ENCODE results near the gene IQSEC1.

DNA sequence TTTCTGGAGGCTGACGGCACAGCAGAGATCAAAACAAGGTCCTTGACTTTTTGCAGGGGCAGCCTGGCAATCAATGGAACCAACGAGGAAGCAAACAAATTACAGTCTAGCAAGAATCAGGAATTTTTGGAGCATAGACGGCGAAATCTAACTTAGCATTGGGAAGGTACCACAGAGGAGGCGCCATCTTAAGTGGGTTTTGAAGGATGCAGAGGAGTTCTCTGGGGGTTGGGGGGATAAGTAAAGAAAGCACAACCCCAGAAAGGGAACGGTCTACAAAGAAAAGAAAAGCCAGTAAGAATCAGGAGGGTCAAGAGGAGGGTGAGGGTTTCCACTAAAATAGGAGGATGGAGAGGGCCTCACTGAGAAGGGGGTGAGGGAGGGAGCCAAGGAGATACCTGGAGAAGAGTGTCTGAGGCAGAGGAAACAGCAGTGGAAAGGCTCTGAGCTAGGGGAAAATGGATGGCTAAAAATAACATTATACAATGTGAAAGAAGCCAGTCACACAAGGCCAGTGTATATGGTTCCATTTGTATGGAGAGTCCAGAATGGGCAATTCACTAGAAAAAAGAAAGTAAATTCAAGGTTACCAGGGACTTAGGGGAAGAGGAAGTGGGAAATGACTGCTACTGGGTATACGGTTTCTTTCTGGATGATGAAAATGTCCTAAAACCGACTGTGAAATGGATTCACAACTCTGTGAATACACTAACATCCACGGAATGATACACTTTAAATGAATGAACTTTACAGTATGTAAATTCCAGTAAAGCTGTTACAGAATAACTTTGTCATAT is 25.2 kb upstream of the IQSEC1 start:
- TF ChIP-seq SIN3A (IDR thresholded peaks at IDR 0.05; ENCODE audit: borderline replicate concordance, insufficient read depth, low read length) (no peak), POLR2AphosphoS5 (IDR thresholded peaks at IDR 0.05; ENCODE audit: low read depth, low read length) (no peak)
